Uterus (tissue), 4 donors: ENCODE results near the gene FKBP4. TPM values are rescaled to one million over a fixed set of nuclear protein-coding genes. Genes with fewer than 3 reads are reported as not detected.
A peak's percentile ranks its signal among the peaks of the same experiment; 100 is the strongest.

ENCODE experiments used
- DNase-seq, 2 donors: peaks; one replicate each; pipeline ENCODE4 v3.0.0-alpha.2; 2019 to 2020
- H3K27ac ChIP-seq, 2 donors: fragments of 200-600 bp; sonication (generic); 1 replicate in 1 of 2; 2 replicates in 1 of 2; pipeline ENCODE4 v1.5.1; 2016 to 2018
- H3K27me3 ChIP-seq, 2 donors: fragments of 200-600 bp; sonication (generic); one replicate each; pipeline ENCODE4 v1.5.1; 2018 to 2019; ENCODE audit warnings: control low read depth in 1 of 2
- H3K36me3 ChIP-seq, 2 donors: fragments of 200-600 bp; sonication (generic); one replicate each; pipeline ENCODE4 v1.5.1; 2019; ENCODE audit warnings: control low read depth in 1 of 2
- H3K4me1 ChIP-seq, 2 donors: fragments of 200-600 bp; sonication (generic); one replicate each; pipeline ENCODE4 v1.5.1; 2018 to 2019; ENCODE audit warnings: control low read depth in 1 of 2
- H3K4me3 ChIP-seq, 2 donors: fragments of 200-600 bp; sonication (generic); 1 replicate in 1 of 2; 2 replicates in 1 of 2; pipeline ENCODE4 v1.5.1; 2018 to 2019; ENCODE audit warnings: mild to moderate bottlenecking in 1 of 2
- H3K9me3 ChIP-seq, 2 donors: fragments of 200-600 bp; sonication (generic); one replicate each; pipeline ENCODE4 v1.5.1; 2019; ENCODE audit warnings: control low read depth in 1 of 2
- POLR2A ChIP-seq, 2 donors: fragments of 450-650 bp; IDR thresholded peaks; one replicate each; pipeline ENCODE4 v1.6.1; 2016; ENCODE audit warnings: antibody characterized with exemption in 2 of 2, mild to moderate bottlenecking in 1 of 2, moderate library complexity in 1 of 2
- intact Hi-C: fragments of 100-400 bp; cut with DNase I; formaldehyde crosslinking; loops from one replicate; pipeline ENCODE4 v1.15.1; 2023; ENCODE audit warnings: low total_unique reads
- total RNA-seq, 4 donors: library from RNA; depleted of rRNA in 3 of 4; stranded (reverse); fragments of >200 nt in 3 of 4; gene quantifications; one replicate each; pipeline versions ENCODE4 v1.1.0 to v1.2.4, GENCODE V29; 2014 to 2023
- TF ChIP-seq, protein P1 (sequence below), 4 experiments: fragments of 200-600 bp in 2 of 4; fragments of 450-650 bp in 2 of 4; sonication (generic) in 2 of 4; IDR thresholded peaks; one replicate each; pipeline ENCODE4 v1.5.1; 2016 to 2019; ENCODE audit warnings: antibody characterized with exemption in 4 of 4, mild to moderate bottlenecking in 2 of 4, moderate library complexity in 1 of 4
- donor health status: DM: yes; HTN: yes; CAD: no.

FKBP4 gene
- total RNA-seq, 4 donors from 2014 or later = 8.5 to 59.0 (median 36.7) TPM

GRCh38 chr12:2796187-2796666, 1.5 kb downstream of the FKBP4 start:
- H3K27me3 ChIP-seq = no peaks in the 10 kb centered on the region
- DNase-seq = no peak
- no peaks in the 10 kb centered on the region for H3K36me3 ChIP-seq
- no peaks in the 10 kb centered on the region for H3K9me3 ChIP-seq
- peaks cover 0 to 5% of the 10 kb centered on the region in 2 donors for H3K4me1 ChIP-seq
- TF ChIP-seq, protein P1, sequence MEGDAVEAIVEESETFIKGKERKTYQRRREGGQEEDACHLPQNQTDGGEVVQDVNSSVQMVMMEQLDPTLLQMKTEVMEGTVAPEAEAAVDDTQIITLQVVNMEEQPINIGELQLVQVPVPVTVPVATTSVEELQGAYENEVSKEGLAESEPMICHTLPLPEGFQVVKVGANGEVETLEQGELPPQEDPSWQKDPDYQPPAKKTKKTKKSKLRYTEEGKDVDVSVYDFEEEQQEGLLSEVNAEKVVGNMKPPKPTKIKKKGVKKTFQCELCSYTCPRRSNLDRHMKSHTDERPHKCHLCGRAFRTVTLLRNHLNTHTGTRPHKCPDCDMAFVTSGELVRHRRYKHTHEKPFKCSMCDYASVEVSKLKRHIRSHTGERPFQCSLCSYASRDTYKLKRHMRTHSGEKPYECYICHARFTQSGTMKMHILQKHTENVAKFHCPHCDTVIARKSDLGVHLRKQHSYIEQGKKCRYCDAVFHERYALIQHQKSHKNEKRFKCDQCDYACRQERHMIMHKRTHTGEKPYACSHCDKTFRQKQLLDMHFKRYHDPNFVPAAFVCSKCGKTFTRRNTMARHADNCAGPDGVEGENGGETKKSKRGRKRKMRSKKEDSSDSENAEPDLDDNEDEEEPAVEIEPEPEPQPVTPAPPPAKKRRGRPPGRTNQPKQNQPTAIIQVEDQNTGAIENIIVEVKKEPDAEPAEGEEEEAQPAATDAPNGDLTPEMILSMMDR (IDR thresholded peaks at IDR 0.05) = no peak
- TF ChIP-seq POLR2A (IDR thresholded peaks at IDR 0.05) = no peak
- H3K4me3 ChIP-seq = peak overlapping the region; percentile 58 to 87
- H3K27ac ChIP-seq = peak overlapping the region; percentile 86 to 94
- intact Hi-C loops = no loop called here

DNA sequence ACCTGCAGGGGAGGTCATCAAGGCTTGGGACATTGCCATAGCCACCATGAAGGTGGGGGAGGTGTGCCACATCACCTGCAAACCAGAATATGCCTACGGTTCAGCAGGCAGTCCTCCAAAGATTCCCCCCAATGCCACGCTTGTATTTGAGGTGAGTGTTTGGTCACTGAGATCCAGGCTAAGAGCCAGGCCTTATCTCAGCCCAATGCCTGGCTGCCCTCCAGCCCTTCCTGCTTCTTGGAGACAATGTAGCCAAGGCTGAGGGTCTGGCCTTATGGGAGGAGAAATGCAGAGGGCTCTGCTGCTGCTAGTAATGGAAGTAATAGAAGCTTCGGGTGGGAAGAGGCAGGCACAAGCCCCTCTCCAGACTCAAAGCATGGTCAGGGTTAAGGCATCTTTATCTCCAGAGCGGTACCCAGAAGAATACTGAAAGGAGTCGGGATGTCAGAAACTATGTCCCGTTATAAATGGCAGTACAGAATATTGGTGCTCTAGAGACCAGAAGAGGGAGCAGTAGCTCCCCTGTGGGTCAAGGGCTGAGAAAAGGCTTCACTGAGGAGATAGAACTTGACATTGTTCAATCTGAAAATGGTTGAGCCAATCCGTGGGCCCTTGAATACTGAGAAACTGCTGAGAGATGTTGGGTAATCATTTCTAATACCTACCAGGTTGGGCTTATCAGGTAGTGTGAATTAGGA, 3.1 kb downstream of the FKBP4 start:
- TF ChIP-seq, protein P1 (IDR thresholded peaks at IDR 0.05) = no peak
- TF ChIP-seq POLR2A (IDR thresholded peaks at IDR 0.05) = no peak
- H3K36me3 ChIP-seq = no peaks in the 10 kb centered on the region
- H3K4me1 ChIP-seq = peaks cover 0 to 5% of the 10 kb centered on the region in 2 donors
- intact Hi-C loops = no loop called here
- H3K9me3 ChIP-seq = no peaks in the 10 kb centered on the region
- H3K27me3 ChIP-seq = no peaks in the 10 kb centered on the region
- no peak overlapping the region for H3K4me3 ChIP-seq
- H3K27ac ChIP-seq = no peak overlapping the region
- DNase-seq = peak in 1 of 2 donors; percentile 25

- Histone ChIP-seq H3K27me3 (no peaks in the 10 kb centered on the region), H3K4me3 (no peak overlapping the region), H3K27ac (no peak overlapping the region), H3K9me3 (no peaks in the 10 kb centered on the region), H3K4me1 (peaks cover 4 to 5% of the 10 kb centered on the region in 2 donors), H3K36me3 (no peaks in the 10 kb centered on the region)
- DNase-seq = no peak
- intact Hi-C loops = no loop called here
- TF ChIP-seq POLR2A (IDR thresholded peaks at IDR 0.05) = no peak
Measured at GRCh38 chr12:2800046-2800570, 5.3 kb downstream of the FKBP4 start.

GRCh38 chr12:2801044-2801783, 6.4 kb downstream of the FKBP4 start:
- no peaks in the 10 kb centered on the region for H3K36me3 ChIP-seq
- no peak overlapping the region for H3K4me3 ChIP-seq
- no peak overlapping the region for H3K27ac ChIP-seq
- H3K27me3 ChIP-seq = no peaks in the 10 kb centered on the region
- intact Hi-C loops = no loop called here
- H3K9me3 ChIP-seq = no peaks in the 10 kb centered on the region
- H3K4me1 ChIP-seq = peaks cover 4% of the 10 kb centered on the region in 2 donors
- TF ChIP-seq, protein P1 (IDR thresholded peaks at IDR 0.05) = no peak
- no peak for TF ChIP-seq POLR2A (IDR thresholded peaks at IDR 0.05)
- no peak for DNase-seq

- no peak overlapping the region for H3K4me3 ChIP-seq
- intact Hi-C loops = no loop called here
- no peak for DNase-seq
- TF ChIP-seq, protein P1 (IDR thresholded peaks at IDR 0.05) = no peak
- no peak for TF ChIP-seq POLR2A (IDR thresholded peaks at IDR 0.05)
- H3K27me3 ChIP-seq = no peaks in the 10 kb centered on the region
- peak overlapping the region in 1 of 2 donors; percentile 23 for H3K27ac ChIP-seq
- H3K9me3 ChIP-seq = no peaks in the 10 kb centered on the region
- no peaks in the 10 kb centered on the region for H3K36me3 ChIP-seq
- H3K4me1 ChIP-seq = peaks cover 0 to 4% of the 10 kb centered on the region in 2 donors
Measured at GRCh38 chr12:2803635-2804392, 9.0 kb downstream of the FKBP4 start.
